SU-DHL-6 (cell line): ENCODE results near the gene DLG1.

Experiments
- EZH2phosphoT487 ChIP-seq: fragments of 200-600 bp; sonication (generic), shearing (Covaris generic); conservative IDR thresholded peaks from 2 replicates; pipeline ENCODE4 v1.6.1; 2018; ENCODE audit warnings: mild to moderate bottlenecking, antibody characterized with exemption, low read length, moderate library complexity, mixed read lengths
- TF ChIP-seq, protein P1 (sequence below): fragments of 200-600 bp; sonication (generic); IDR thresholded peaks from one replicate; pipeline ENCODE4 v1.5.1; 2017; ENCODE audit warnings: antibody characterized with exemption, mild to moderate bottlenecking, low read length, moderate library complexity; ENCODE audit not compliant: insufficient read depth, poor library complexity, severe bottlenecking

DNA sequence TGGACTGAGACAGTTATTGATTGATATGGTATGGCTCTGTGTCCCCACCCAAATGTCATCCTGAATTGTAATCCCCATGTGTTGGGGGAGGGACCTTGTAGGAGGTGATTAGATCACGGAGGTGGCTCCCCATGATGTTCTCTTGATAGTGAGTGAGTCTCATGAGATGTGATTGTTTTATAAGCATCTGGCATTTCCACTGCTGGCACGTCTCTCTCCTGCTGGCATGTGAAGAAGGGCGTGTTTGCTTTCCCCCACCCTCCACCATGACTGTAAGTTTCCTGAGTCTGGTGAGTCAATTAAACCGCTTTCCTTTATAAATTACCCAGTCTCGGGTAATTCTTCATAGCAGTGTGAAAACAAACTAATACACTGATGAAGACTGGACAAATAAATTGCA lies 163.2 kb downstream of the DLG1 start:
- TF ChIP-seq, protein P1, sequence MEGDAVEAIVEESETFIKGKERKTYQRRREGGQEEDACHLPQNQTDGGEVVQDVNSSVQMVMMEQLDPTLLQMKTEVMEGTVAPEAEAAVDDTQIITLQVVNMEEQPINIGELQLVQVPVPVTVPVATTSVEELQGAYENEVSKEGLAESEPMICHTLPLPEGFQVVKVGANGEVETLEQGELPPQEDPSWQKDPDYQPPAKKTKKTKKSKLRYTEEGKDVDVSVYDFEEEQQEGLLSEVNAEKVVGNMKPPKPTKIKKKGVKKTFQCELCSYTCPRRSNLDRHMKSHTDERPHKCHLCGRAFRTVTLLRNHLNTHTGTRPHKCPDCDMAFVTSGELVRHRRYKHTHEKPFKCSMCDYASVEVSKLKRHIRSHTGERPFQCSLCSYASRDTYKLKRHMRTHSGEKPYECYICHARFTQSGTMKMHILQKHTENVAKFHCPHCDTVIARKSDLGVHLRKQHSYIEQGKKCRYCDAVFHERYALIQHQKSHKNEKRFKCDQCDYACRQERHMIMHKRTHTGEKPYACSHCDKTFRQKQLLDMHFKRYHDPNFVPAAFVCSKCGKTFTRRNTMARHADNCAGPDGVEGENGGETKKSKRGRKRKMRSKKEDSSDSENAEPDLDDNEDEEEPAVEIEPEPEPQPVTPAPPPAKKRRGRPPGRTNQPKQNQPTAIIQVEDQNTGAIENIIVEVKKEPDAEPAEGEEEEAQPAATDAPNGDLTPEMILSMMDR, result no peak
- no peak for TF ChIP-seq EZH2phosphoT487
